GM12891 (cell line): ENCODE measurements around the gene EFCAB13.

Experiments
- DNase-seq: peaks from one replicate; pipeline ENCODE4 v3.0.0; 2011; ENCODE audit warnings: low spot score; ENCODE audit not compliant: insufficient read length
- FAIRE-seq: peaks from 2 replicates; lab custom pipeline; 2011; peaks lifted over from hg19 to GRCh38; lab: Jason Lieb, UNC
- PAX5 ChIP-seq: IDR thresholded peaks from 2 replicates; pipeline ENCODE4 v1.6.1; 2011; ENCODE audit warnings: low read length, moderate library complexity, mild to moderate bottlenecking; ENCODE audit not compliant: insufficient read depth, severe bottlenecking
- POLR2A ChIP-seq: IDR thresholded peaks from 2 replicates; pipeline ENCODE4 v1.6.1; 2011; ENCODE audit warnings: low read depth, low read length, control low read depth
- POLR2AphosphoS5 ChIP-seq: IDR thresholded peaks from 2 replicates; pipeline ENCODE4 v1.6.1; 2011; ENCODE audit warnings: low read depth, low read length, control low read depth
- POU2F2 ChIP-seq: IDR thresholded peaks from 2 replicates; pipeline ENCODE4 v1.6.1; 2011; ENCODE audit warnings: low read depth, mild to moderate bottlenecking, control low read depth, low read length, moderate library complexity
- SPI1 ChIP-seq: IDR thresholded peaks from 2 replicates; pipeline ENCODE4 v1.6.1; 2011; ENCODE audit warnings: low read depth, low read length, control low read depth
- TAF1 ChIP-seq: IDR thresholded peaks from 2 replicates; pipeline ENCODE4 v1.6.1; 2011; ENCODE audit warnings: low read depth, low read length, control low read depth

EFCAB13 gene

GRCh38 chr17:47292206-47292605, 31.5 kb upstream of the EFCAB13 start:
- no peak for DNase-seq
- no peak for FAIRE-seq
- no peak for TF ChIP-seq SPI1
- no peak for TF ChIP-seq POU2F2
- no peak for TF ChIP-seq PAX5
- TF ChIP-seq POLR2AphosphoS5 = no peak
- TF ChIP-seq TAF1 = no peak
- TF ChIP-seq POLR2A = no peak

- TF ChIP-seq POU2F2 (no peak), TAF1 (no peak), POLR2AphosphoS5 (no peak), PAX5 (no peak), POLR2A (no peak), SPI1 (no peak)
- FAIRE-seq (no peak), DNase-seq (no peak)
Measured at GRCh38 chr17:47295037-47295873, 28.5 kb upstream of the EFCAB13 start.

- DNase-seq (no peak), FAIRE-seq (no peak)
- TF ChIP-seq POLR2A (no peak), PAX5 (no peak), POLR2AphosphoS5 (no peak), POU2F2 (no peak)
Measured at GRCh38 chr17:47295874-47296255, 27.9 kb upstream of the EFCAB13 start.

- no peak for DNase-seq
- FAIRE-seq = no peak
- TF ChIP-seq POLR2AphosphoS5 (no peak), SPI1 (no peak), TAF1 (no peak)
Measured at GRCh38 chr17:47297661-47298400, 25.9 kb upstream of the EFCAB13 start.

GRCh38 chr17:47298712-47299111, 25.0 kb upstream of the EFCAB13 start:
- FAIRE-seq (no peak), DNase-seq (no peak)
- TF ChIP-seq PAX5 (no peak), POU2F2 (no peak), TAF1 (no peak), POLR2AphosphoS5 (no peak), SPI1 (no peak), POLR2A (no peak)

- DNase-seq (no peak), FAIRE-seq (no peak)
- TF ChIP-seq POU2F2 (no peak), POLR2A (no peak), POLR2AphosphoS5 (no peak), TAF1 (no peak), SPI1 (no peak), PAX5 (no peak)
Measured at GRCh38 chr17:47299239-47299910, 24.4 kb upstream of the EFCAB13 start.

GRCh38 chr17:47300718-47301117, 23.0 kb upstream of the EFCAB13 start:
- DNase-seq = no peak
- TF ChIP-seq POU2F2 = no peak
- no peak for TF ChIP-seq POLR2A
- no peak for TF ChIP-seq POLR2AphosphoS5
- TF ChIP-seq SPI1 = no peak
- no peak for TF ChIP-seq TAF1
- TF ChIP-seq PAX5 = no peak
- FAIRE-seq = no peak

- no peak for DNase-seq
- FAIRE-seq = no peak
- no peak for TF ChIP-seq SPI1
- TF ChIP-seq POLR2AphosphoS5 = no peak
- no peak for TF ChIP-seq TAF1
Measured at GRCh38 chr17:47301161-47301560, 22.6 kb upstream of the EFCAB13 start.

- peak; percentile 9 for FAIRE-seq
- no peak for DNase-seq
- TF ChIP-seq POU2F2 (no peak), POLR2A (no peak), POLR2AphosphoS5 (no peak), TAF1 (no peak), PAX5 (no peak), SPI1 (no peak)
Measured at GRCh38 chr17:47301831-47302230, 21.9 kb upstream of the EFCAB13 start.

GRCh38 chr17:47304186-47304585, 19.6 kb upstream of the EFCAB13 start:
- no peak for DNase-seq
- TF ChIP-seq TAF1 (no peak), SPI1 (no peak), POLR2AphosphoS5 (no peak), POLR2A (no peak), POU2F2 (no peak), PAX5 (no peak)

More at GRCh38 chr17:47304186-47304585, 19.6 kb upstream of the EFCAB13 start:
- no peak for FAIRE-seq
